ENCODE measurements around the gene SDHAF3. TPM values are rescaled to one million over a fixed set of nuclear protein-coding genes. Genes with fewer than 3 reads are reported as not detected.

The SDHAF3 gene
- total and polyA plus RNA-seq, 2 donors (not counting 3 experiments of a cell fraction or from before 2014, with no cell fraction given), result 1.7 to 5.2 TPM

DNA sequence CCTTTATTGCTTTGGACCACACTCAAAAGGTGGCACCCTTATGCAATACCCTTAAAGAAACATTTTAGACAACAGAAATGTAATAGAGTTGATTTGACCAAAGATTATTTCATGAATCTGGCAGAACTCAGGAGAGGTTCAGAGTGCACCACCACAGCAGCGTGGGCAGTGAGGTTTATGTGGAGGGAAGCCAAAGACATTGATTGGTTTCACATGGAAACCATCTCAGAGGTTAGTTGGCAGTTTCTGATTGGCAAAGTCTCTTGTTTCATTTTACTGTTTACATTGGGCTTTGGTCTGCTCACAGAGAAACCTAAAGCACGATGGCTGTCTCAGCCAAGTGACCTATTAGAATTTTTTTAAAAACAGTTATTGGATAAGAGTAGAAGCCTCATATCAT is 101.3 kb downstream of the SDHAF3 start:
- POLR2A ChIA-PET, result no interaction called here
- no peak for FAIRE-seq
- dilution Hi-C loops (cut with MboI; ENCODE audit: extremely low pct_ligation_motif_present, low sequenced_read_pairs), result no loop called here

More for the DNA sequence above, 101.3 kb downstream of the SDHAF3 start:
- Histone ChIP-seq H3K36me3 (ENCODE audit: control insufficient read depth in 2 of 2, extremely low read depth in 1 of 2, insufficient read depth in 2 of 2, low read length in 2 of 2) (no peaks in the 10 kb centered on the region), H4K20me1 (replicated peaks; ENCODE audit: control insufficient read depth, extremely low read depth, insufficient read depth, low read length) (no peaks in the 10 kb centered on the region), H2AFZ (ENCODE audit: low read depth, low read length) (no peak overlapping the region), H3K4me3 (replicated peaks in 1 of 3; ENCODE audit: insufficient read depth in 1 of 3, low read depth in 1 of 3, low read length in 3 of 3) (no peak overlapping the region), H3K4me1 (ENCODE audit: control insufficient read depth, extremely low read depth, insufficient read depth, low read length) (no peaks in the 10 kb centered on the region), H3K9ac (replicated peaks; ENCODE audit: extremely low read depth, insufficient read depth, low read length) (no peak overlapping the region), H3K27me3 (ENCODE audit: control insufficient read depth in 2 of 2, insufficient read depth in 2 of 2, low read length in 2 of 2) (no peaks in the 10 kb centered on the region), H3K79me2 (ENCODE audit: control insufficient read depth, insufficient read depth, low read length) (no peaks in the 10 kb centered on the region), H3K27ac (ENCODE audit: insufficient read depth, low read depth, low read length) (no peak overlapping the region), H3K9me3 (replicated peaks; ENCODE audit: control insufficient read depth, insufficient read depth, low read length) (no peaks in the 10 kb centered on the region), H3K9me1 (replicated peaks; ENCODE audit: control insufficient read depth, extremely low read depth, insufficient read depth, low read length) (no peaks in the 10 kb centered on the region), H3K4me2 (ENCODE audit: insufficient read depth, low read length) (no peak overlapping the region)
- intact Hi-C loops (cut with micrococcal nuclease), result no loop called here
- TF ChIP-seq FOS (IDR thresholded peaks at IDR 0.05; ENCODE audit: borderline replicate concordance, insufficient read depth, low read length) (no peak), GATA2 (IDR thresholded peaks at IDR 0.05; ENCODE audit: insufficient read depth, insufficient read length, low read depth, low read length) (no peak), JUN (IDR thresholded peaks at IDR 0.05; ENCODE audit: borderline replicate concordance, insufficient read depth, insufficient read length, low read depth) (no peak), POLR2AphosphoS5 (IDR thresholded peaks at IDR 0.05; ENCODE audit: insufficient read depth, low read depth, low read length) (no peak), MYC (IDR thresholded peaks at IDR 0.05; ENCODE audit: low read depth, low read length) (no peak), EZH2 (IDR thresholded peaks at IDR 0.05; ENCODE audit: borderline replicate concordance, low read depth, low read length, severe bottlenecking) (no peak), POLR2A (IDR thresholded peaks at IDR 0.05; ENCODE audit: low read depth, low read length) (no peak)
- TF ChIP-seq, protein P1, sequence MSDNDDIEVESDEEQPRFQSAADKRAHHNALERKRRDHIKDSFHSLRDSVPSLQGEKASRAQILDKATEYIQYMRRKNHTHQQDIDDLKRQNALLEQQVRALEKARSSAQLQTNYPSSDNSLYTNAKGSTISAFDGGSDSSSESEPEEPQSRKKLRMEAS (IDR thresholded peaks at IDR 0.05; ENCODE audit: insufficient read depth, insufficient read length), result no peak
- TF ChIP-seq, protein P2, sequence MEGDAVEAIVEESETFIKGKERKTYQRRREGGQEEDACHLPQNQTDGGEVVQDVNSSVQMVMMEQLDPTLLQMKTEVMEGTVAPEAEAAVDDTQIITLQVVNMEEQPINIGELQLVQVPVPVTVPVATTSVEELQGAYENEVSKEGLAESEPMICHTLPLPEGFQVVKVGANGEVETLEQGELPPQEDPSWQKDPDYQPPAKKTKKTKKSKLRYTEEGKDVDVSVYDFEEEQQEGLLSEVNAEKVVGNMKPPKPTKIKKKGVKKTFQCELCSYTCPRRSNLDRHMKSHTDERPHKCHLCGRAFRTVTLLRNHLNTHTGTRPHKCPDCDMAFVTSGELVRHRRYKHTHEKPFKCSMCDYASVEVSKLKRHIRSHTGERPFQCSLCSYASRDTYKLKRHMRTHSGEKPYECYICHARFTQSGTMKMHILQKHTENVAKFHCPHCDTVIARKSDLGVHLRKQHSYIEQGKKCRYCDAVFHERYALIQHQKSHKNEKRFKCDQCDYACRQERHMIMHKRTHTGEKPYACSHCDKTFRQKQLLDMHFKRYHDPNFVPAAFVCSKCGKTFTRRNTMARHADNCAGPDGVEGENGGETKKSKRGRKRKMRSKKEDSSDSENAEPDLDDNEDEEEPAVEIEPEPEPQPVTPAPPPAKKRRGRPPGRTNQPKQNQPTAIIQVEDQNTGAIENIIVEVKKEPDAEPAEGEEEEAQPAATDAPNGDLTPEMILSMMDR (IDR thresholded peaks at IDR 0.05; ENCODE audit: extremely low read depth in 1 of 2, insufficient read depth in 1 of 2, low read depth in 1 of 2, low read length in 2 of 2), result no peak
- BruUV-seq (replicated peaks), result no TSS peak
- no peak for DNase-seq (ENCODE audit: low read depth, low spot score)
- CTCF ChIA-PET, result no interaction called here

Measured in endothelial cell of umbilical vein (primary cell).